Stimulated activated CD8-positive, alpha-beta memory T cell treated with anti-CD3 and anti-CD28 coated beads, Interleukin-2, amount 100 ng/mL, for 48 hours (primary cell): ENCODE results near the gene METTL23.

ENCODE experiments used
- DNase-seq, 2 donors: peaks; one replicate each; pipeline ENCODE4 v3.0.0-alpha.2; 2020; ENCODE audit warnings: low read depth in 2 of 2

Gene METTL23

GRCh38 chr17:76726776-76727718 is at the start of gene METTL23:
TSS of gene METTL23 (plus strand) at chr17:76726839. CDS start at chr17:76729711, 2,872 bp downstream.
- peak; percentile 60 to 71 for DNase-seq

- no peak for DNase-seq
Observed at GRCh38 chr17:76677406-76677805, 49.2 kb upstream of the METTL23 start.

- DNase-seq = no peak
Observed at GRCh38 chr17:76678330-76678729, 48.3 kb upstream of the METTL23 start.

- no peak for DNase-seq
Observed at GRCh38 chr17:76679239-76679638, 47.4 kb upstream of the METTL23 start.

GRCh38 chr17:76681222-76682137 is 45.2 kb upstream of the METTL23 start:
- peak; percentile 49 to 57 for DNase-seq

- DNase-seq = no peak
Observed at GRCh38 chr17:76682296-76682695, 44.3 kb upstream of the METTL23 start.

- DNase-seq = no peak
Observed at GRCh38 chr17:76683011-76683755, 43.5 kb upstream of the METTL23 start.

- no peak for DNase-seq
Observed at GRCh38 chr17:76683921-76684745, 42.5 kb upstream of the METTL23 start.

GRCh38 chr17:76684756-76685155 is 41.9 kb upstream of the METTL23 start:
- DNase-seq = no peak

GRCh38 chr17:76685366-76685765 is 41.3 kb upstream of the METTL23 start:
- DNase-seq = no peak

GRCh38 chr17:76685846-76686245 is 40.8 kb upstream of the METTL23 start:
- DNase-seq = no peak

- no peak for DNase-seq
Observed at GRCh38 chr17:76686538-76687297, 39.9 kb upstream of the METTL23 start.

- no peak for DNase-seq
Observed at GRCh38 chr17:76687298-76688164, 39.1 kb upstream of the METTL23 start.

- no peak for DNase-seq
Observed at GRCh38 chr17:76688165-76688622, 38.4 kb upstream of the METTL23 start.

GRCh38 chr17:76689859-76690258 is 36.8 kb upstream of the METTL23 start:
- DNase-seq = no peak

GRCh38 chr17:76690596-76691280 is 35.9 kb upstream of the METTL23 start:
- DNase-seq = no peak

- no peak for DNase-seq
Observed at GRCh38 chr17:76691379-76692191, 35.1 kb upstream of the METTL23 start.
